ENCODE measurements around the gene PAX5. TPM values are rescaled to one million over a fixed set of nuclear protein-coding genes. Genes with fewer than 3 reads are reported as not detected.

Gene PAX5
- total RNA-seq, 1 donor from 2014 or later = 0.16 TPM

DNA sequence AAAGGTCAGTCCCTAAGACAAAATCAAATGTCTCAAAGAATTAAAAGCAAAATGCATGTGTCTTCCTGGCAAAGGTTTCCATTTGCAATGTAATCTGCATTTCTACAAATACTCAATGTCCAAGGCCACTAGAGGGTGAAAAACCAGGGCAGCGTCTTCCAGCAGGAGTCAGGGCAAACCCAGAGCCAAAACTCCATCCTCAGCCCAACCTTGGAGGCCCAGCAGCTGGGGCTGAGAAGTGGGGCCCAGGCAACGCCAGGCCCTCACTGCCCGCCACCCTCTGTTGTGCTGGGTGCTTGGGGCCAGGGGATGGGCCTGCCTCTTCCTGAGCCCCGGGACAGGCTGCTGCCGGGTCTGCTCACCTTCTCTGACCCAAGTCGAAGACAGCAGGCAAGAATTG, 200.1 kb downstream of the PAX5 start:
- no peak overlapping the region for H3K4me3 Mint-ChIP-seq
- peaks cover 3% of the 10 kb centered on the region for H3K27me3 Mint-ChIP-seq
- H3K36me3 Mint-ChIP-seq (ENCODE audit: low read depth) = no peaks in the 10 kb centered on the region
- intact Hi-C loops (cut with micrococcal nuclease) = no loop called here
- H3K9me3 Mint-ChIP-seq = no peaks in the 10 kb centered on the region
- no peaks in the 10 kb centered on the region for H3K4me1 Mint-ChIP-seq
- no peak overlapping the region for H3K27ac Mint-ChIP-seq
- no peak for DNase-seq

DNA sequence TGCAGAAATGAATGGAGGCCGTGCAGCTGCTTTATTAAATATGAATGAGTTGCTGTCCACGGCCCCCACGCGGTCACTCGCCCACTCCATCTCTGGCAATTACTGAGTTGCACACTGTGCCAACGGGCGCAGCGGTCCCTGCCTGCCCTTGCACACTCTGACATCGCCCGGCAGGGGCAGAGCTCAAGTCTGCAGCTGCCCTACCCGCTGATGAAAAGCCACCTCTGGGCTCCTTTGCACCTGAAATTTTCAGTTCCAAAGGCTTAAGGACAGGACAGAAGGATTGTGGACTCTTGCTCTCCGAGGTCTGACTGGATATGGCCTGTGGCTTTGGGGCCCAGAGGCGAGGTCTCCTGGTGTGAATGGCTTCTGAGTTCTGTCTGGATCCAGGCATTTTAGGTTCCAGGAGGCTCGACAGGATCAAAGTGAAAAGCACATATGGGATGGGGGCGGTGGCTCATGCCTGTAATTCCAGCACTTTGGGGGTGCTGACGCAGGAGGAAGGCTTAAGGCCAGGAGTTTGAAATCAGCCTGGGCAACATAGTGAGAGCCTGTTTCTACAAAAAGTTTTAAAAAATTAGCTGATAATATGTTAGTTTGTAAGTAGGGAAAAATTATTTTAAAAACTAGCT, 201.8 kb downstream of the PAX5 start:
- intact Hi-C loops (cut with micrococcal nuclease) = no loop called here
- no peaks in the 10 kb centered on the region for H3K4me1 Mint-ChIP-seq

DNA sequence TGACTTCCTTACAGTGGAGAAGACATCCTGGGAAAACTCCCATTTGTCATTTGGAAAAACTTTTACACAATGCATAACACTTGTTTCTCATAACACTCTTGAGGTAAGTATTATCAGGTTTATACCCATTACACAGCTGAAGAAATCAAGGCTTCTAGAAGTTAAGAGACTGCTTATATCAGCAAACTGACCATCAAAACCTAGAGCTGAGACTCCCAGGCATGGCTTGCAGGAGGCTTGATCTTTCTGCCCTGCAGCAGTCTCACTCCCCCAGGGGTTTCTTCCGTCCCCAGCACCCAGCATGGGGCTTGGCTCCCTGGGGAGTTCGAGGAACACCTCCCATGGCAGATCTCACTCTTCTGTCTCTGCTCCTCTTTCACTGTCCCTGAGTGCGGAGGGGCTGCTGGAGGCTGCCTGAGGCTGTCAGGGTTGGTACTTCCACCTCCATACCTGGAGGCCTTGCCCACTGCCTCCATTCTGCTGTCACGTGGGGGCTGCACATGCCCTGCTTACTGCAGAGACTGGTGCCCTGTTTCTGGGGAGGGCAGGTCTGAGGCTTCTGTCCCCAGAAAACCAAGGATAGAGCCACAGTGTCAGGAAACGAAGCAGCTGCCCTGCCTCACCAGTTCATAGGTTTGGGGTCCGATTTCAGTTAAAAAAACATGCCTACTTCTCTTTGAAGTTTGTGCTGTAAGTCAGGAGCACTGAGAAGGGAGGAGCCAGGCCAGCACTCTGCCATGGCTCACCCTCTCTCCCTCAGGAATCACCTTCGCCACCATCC, 202.5 kb downstream of the PAX5 start:
- no peak for DNase-seq
- Mint-ChIP-seq H3K4me1 (no peaks in the 10 kb centered on the region), H3K36me3 (ENCODE audit: low read depth) (no peaks in the 10 kb centered on the region), H3K9me3 (no peaks in the 10 kb centered on the region), H3K4me3 (no peak overlapping the region), H3K27ac (no peak overlapping the region), H3K27me3 (peaks cover 3% of the 10 kb centered on the region)
- intact Hi-C loops (cut with micrococcal nuclease) = no loop called here

More for the DNA sequence above, 201.8 kb downstream of the PAX5 start:
- no peak for DNase-seq
- Mint-ChIP-seq H3K4me3 (no peak overlapping the region), H3K27me3 (peaks cover 3% of the 10 kb centered on the region), H3K36me3 (ENCODE audit: low read depth) (no peaks in the 10 kb centered on the region), H3K27ac (no peak overlapping the region), H3K9me3 (no peaks in the 10 kb centered on the region)

DNA sequence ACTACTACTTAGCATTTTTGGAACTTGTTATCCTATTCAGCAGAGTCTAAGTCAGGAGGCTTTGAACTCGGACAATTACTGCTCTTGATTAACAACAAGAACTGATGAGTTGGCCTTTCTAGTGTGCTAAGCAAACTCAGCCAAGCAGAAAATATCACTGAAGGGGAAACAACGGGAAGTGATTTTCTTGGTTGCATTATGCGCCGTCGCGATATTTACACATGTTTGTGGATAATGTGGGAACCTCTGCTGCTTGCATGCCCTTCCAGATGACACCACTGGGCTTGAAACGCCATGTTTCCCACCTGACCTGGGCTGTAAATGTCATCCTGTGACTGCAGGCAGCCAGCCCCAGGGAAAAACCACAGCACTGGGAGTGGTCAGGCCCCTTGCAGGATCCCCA, 205.5 kb downstream of the PAX5 start:
- Mint-ChIP-seq H3K27me3 (peaks cover 3% of the 10 kb centered on the region), H3K4me3 (no peak overlapping the region), H3K27ac (no peak overlapping the region), H3K36me3 (ENCODE audit: low read depth) (no peaks in the 10 kb centered on the region), H3K4me1 (no peaks in the 10 kb centered on the region), H3K9me3 (no peaks in the 10 kb centered on the region)
- no peak for DNase-seq
- intact Hi-C loops (cut with micrococcal nuclease) = no loop called here

DNA sequence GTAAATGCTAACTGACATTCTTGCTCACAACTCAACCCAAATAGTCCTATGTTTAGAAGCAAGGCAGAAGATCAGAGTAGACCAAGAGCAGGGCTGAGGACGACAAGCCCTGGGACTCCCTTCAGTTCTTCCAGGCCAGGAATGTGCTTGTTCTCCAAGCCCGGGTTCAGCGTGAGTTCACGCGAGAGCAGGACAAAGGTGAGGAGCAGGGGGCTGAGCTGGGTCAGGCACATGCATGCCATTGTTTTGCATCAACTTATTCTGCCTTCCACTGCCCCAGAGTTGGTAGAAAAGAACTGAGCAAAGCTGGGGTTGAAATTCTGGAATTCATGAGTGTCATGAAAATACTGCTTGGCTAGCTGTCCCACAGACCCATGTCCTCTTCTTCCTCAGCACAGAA, 206.5 kb downstream of the PAX5 start:
- H3K27me3 Mint-ChIP-seq = peaks cover 3% of the 10 kb centered on the region
- no peak overlapping the region for H3K4me3 Mint-ChIP-seq
- H3K36me3 Mint-ChIP-seq (ENCODE audit: low read depth) = no peaks in the 10 kb centered on the region
- H3K4me1 Mint-ChIP-seq = no peaks in the 10 kb centered on the region
- intact Hi-C loops (cut with micrococcal nuclease) = no loop called here
- no peak for DNase-seq
- H3K27ac Mint-ChIP-seq = no peak overlapping the region
- no peaks in the 10 kb centered on the region for H3K9me3 Mint-ChIP-seq

DNA sequence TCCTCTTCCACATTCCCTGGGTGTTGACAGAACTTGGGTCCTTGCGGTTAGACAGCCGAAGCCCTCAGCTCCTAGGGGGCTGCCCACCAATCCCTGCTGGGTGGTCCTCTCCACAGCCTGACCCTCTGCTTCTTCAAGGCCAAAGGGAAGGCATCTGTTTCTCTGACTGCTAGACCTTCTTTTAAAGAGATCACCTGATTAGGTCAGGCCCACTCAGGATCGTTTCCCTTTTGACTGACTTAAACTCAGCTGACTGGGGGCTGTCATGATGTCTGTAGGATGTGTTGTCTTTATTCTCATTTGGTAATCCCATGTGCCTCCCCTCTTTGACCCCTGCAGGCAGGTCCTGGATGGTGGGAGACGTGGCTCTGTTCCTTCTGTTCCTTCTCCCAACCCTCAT, 207.5 kb downstream of the PAX5 start:
- Mint-ChIP-seq H3K4me3 (no peak overlapping the region), H3K27me3 (peaks cover 3% of the 10 kb centered on the region), H3K9me3 (no peaks in the 10 kb centered on the region), H3K27ac (no peak overlapping the region), H3K36me3 (ENCODE audit: low read depth) (no peaks in the 10 kb centered on the region), H3K4me1 (no peaks in the 10 kb centered on the region)
- intact Hi-C loops (cut with micrococcal nuclease) = no loop called here
- no peak for DNase-seq

DNA sequence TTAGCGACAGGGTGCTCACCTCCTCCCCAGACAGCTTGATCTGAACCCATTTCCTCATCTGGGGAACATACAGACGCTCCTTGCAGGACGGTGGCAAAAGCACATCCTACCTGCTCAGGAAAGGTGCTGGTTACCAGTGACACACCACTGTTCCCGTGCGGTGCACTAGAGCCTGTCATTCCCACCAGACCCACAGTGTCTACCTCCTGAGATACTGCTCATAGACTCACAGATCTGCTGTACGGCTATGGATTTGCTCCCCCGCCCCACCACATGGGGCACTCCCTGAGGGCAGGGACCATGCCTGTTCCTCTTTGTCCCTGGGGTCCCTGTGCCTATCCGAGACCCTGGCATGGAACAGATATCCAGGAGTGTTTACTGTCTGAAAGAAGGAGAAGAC, 208.9 kb downstream of the PAX5 start:
- no peak overlapping the region for H3K27ac Mint-ChIP-seq
- intact Hi-C loops (cut with micrococcal nuclease) = no loop called here

DNA sequence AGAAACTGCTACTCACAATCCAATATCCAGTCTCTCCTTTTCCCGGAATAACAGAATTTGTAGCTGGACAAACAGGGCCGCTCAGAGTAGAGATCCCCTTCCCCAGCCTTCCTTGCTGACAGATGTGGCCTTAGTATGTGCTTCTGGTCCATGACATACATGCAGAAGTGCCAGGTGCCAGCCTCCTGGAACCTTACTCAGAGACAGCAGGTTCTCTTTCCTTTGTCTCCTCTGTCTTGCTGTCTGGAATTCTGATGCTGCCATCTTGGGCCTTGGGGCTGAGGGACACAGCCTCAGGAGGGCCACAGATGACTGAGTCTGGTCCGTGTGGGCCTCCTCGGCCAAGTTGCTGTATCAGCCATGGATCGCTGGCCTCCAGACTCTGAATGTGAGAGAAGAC, 210.1 kb downstream of the PAX5 start:
- H3K4me1 Mint-ChIP-seq = no peaks in the 10 kb centered on the region
- DNase-seq = no peak
- H3K9me3 Mint-ChIP-seq = no peaks in the 10 kb centered on the region
- no peak overlapping the region for H3K4me3 Mint-ChIP-seq
- no peak overlapping the region for H3K27ac Mint-ChIP-seq
- intact Hi-C loops (cut with micrococcal nuclease) = no loop called here
- H3K36me3 Mint-ChIP-seq (ENCODE audit: low read depth) = no peaks in the 10 kb centered on the region
- peaks cover 9% of the 10 kb centered on the region for H3K27me3 Mint-ChIP-seq

More for the DNA sequence above, 208.9 kb downstream of the PAX5 start:
- Mint-ChIP-seq H3K9me3 (no peaks in the 10 kb centered on the region), H3K4me1 (no peaks in the 10 kb centered on the region), H3K4me3 (no peak overlapping the region), H3K27me3 (peaks cover 5% of the 10 kb centered on the region), H3K36me3 (ENCODE audit: low read depth) (no peaks in the 10 kb centered on the region)
- no peak for DNase-seq

DNA sequence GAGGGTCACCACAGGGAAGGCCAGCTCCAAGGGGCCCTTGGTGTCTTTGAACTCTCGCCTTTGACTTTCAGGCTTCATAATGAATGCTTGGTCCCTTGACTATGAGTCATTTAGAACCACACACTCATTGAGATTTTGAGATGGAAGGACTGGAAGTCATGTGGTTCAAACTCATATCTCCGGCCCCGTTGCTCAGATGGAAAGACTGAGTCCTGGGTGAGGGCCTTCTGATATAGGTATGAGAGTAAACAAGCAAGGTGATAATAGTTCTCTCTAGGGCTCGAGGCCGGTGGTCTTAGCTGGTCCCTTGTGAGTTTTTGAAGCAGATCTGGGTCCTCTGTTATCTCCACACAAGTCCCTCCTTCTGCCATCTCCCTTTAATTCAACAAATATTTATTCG, 210.6 kb downstream of the PAX5 start:
- no peak for DNase-seq

DNA sequence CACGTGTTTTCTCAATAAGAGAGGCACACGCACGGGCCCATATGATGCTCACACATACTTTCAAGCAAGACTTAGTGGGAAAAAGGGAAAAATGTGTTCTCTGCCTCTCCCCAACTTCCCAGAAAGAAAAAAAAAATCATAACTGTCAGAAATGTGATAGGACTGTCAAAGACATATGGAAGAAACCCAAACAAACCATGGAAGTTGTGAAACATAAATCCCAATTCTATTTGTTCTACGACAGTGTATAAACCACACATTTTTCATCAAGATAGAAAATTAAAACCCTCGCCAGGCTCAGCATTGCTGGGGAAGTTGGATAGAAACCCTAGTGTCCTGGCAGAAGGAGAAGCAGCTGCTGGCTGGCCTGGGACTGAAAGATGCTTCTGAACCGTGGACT, 211.9 kb downstream of the PAX5 start:
- peaks cover 21% of the 10 kb centered on the region for H3K27me3 Mint-ChIP-seq
- no peaks in the 10 kb centered on the region for H3K4me1 Mint-ChIP-seq
- no peak overlapping the region for H3K4me3 Mint-ChIP-seq
- H3K9me3 Mint-ChIP-seq = no peaks in the 10 kb centered on the region
- H3K36me3 Mint-ChIP-seq (ENCODE audit: low read depth) = no peaks in the 10 kb centered on the region
- H3K27ac Mint-ChIP-seq = no peak overlapping the region
- intact Hi-C loops (cut with micrococcal nuclease) = no loop called here
- no peak for DNase-seq

More for the DNA sequence above, 210.6 kb downstream of the PAX5 start:
- peaks cover 12% of the 10 kb centered on the region for H3K27me3 Mint-ChIP-seq
- no peaks in the 10 kb centered on the region for H3K9me3 Mint-ChIP-seq
- H3K4me1 Mint-ChIP-seq = no peaks in the 10 kb centered on the region
- H3K4me3 Mint-ChIP-seq = no peak overlapping the region
- H3K36me3 Mint-ChIP-seq (ENCODE audit: low read depth) = no peaks in the 10 kb centered on the region
- intact Hi-C loops (cut with micrococcal nuclease) = no loop called here
- H3K27ac Mint-ChIP-seq = no peak overlapping the region

DNA sequence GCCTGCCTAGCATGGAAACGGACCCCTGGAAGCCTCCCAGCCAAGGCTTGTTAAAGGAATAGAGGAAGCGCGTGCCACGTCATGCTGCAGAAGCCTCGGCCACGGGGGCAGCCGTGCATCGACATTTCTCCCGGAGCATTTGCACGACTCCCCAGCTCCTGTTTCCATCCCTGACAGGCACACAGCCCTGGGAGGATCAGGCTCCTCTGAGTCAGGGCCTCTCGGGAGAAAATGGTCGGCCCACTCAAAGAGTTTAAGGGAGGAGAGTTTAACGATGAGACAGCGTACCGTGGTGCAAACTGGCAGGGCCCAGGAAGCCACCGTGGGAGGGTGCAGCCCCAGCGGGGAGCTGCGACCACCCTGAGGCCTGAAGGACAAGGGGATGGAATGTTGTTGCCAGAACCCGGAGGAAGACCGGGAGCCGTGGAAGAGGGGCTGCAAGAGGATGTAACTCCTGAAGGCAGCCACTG, 213.6 kb downstream of the PAX5 start:
- DNase-seq = no peak
- no peaks in the 10 kb centered on the region for H3K4me1 Mint-ChIP-seq
- no peaks in the 10 kb centered on the region for H3K36me3 Mint-ChIP-seq (ENCODE audit: low read depth)
- no peaks in the 10 kb centered on the region for H3K9me3 Mint-ChIP-seq
- H3K4me3 Mint-ChIP-seq = no peak overlapping the region
- peaks cover 26% of the 10 kb centered on the region for H3K27me3 Mint-ChIP-seq
- H3K27ac Mint-ChIP-seq = no peak overlapping the region
- intact Hi-C loops (cut with micrococcal nuclease) = no loop called here

DNA sequence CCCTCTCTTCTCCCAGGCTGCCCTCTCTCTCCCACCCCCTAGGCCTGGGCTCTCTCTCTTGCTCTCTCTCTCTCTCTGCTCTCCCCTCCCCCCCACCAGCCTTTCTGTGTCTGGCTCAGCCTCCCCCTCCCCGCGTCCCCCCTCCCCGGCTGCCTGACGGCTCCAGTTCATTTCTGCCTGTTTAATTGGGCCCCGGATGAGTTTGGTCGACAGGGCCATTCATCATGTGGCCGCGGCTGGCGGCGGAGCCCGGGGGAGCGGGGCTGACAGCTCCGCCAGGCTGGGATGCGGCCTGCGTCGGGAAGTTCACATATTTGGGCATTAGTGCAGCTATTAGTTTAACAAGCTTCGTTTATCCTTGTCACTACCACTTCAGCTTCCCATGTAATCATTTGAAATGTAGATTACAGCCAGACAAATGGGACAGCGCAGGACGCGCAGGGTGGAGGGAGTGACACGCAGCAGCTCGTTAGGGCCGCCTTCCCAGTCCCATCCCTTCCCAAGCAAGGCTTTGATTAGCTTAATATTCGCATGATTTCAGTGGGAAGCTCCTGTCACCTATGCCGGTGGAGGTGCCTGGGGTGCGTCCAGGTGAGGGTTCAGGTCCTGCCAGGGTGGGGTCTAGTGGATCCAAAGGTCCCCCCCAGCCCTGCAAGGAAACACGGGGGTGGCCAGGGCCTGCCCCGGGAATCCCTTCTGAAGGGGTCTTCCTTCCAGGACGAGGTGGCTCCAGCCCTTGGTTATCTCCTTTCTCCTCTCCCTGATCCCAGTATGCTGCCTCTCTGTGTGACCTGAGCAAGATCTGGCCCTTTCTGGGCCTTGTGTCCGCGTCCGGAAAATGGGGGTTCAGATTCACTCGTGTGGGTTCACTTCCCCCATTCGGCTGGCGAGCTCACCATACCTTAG, 214.8 kb downstream of the PAX5 start:
- intact Hi-C loops (cut with micrococcal nuclease) = no loop called here
- no peaks in the 10 kb centered on the region for H3K36me3 Mint-ChIP-seq (ENCODE audit: low read depth)
- H3K9me3 Mint-ChIP-seq = no peaks in the 10 kb centered on the region
- no peak overlapping the region for H3K27ac Mint-ChIP-seq
- H3K4me3 Mint-ChIP-seq = no peak overlapping the region
- H3K27me3 Mint-ChIP-seq = peaks cover 26% of the 10 kb centered on the region
- no peaks in the 10 kb centered on the region for H3K4me1 Mint-ChIP-seq
- DNase-seq = no peak

DNA sequence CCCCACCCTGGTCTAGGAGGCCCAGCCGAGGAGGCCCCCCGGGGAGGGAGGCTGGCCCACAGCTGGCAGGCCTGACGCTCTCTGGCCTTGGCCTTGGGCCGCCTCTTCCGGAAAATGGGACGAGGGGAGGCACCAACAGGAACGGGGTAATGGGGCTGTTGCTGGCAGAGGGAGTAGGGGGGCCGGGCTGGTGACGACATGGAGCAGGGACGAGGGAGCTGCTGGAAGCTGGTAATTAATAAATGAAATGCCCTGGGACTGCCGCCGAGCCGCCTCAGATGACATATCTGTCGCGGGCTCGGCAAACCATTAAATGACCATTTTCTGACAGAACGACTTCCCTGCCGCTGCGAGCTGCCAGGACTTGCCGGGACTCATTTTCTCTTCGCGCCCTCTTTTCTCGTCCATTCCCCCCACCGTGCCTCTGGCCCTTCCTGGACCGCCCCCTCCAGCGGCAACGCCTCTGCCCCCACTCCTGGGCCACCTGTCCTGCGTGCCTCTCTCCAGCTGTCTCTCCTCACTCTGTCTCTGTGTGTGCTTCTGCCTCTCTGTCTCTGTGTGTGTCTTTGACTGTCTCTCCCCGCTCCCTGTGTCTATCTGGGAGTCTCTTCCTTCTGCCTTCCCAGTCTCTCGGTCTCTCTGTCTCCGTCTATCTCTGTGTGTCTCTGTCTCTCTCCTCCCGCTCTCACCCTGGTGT, 215.7 kb downstream of the PAX5 start:
- no peaks in the 10 kb centered on the region for H3K36me3 Mint-ChIP-seq (ENCODE audit: low read depth)
- no peak overlapping the region for H3K4me3 Mint-ChIP-seq
- peaks cover 26% of the 10 kb centered on the region for H3K27me3 Mint-ChIP-seq
- H3K9me3 Mint-ChIP-seq = no peaks in the 10 kb centered on the region
- no peak for DNase-seq
- no peak overlapping the region for H3K27ac Mint-ChIP-seq
- intact Hi-C loops (cut with micrococcal nuclease) = no loop called here
- no peaks in the 10 kb centered on the region for H3K4me1 Mint-ChIP-seq

All from activated CD4-positive, alpha-beta T cell treated with anti-CD3 and anti-CD28 coated beads, Interleukin-2, amount 10 ng/mL, durations not matched to agents 24 days and 14 days (primary cell).